Measurements from ENCODE around the gene SLC27A6. TPM values are rescaled to one million over a fixed set of nuclear protein-coding genes. Genes with fewer than 3 reads are reported as not detected.

Gene SLC27A6
- total and polyA plus RNA-seq, 10 of the 15 experiments (the other 5 are each of a cell fraction or from before 2014, with no cell fraction given): not detected

DNA sequence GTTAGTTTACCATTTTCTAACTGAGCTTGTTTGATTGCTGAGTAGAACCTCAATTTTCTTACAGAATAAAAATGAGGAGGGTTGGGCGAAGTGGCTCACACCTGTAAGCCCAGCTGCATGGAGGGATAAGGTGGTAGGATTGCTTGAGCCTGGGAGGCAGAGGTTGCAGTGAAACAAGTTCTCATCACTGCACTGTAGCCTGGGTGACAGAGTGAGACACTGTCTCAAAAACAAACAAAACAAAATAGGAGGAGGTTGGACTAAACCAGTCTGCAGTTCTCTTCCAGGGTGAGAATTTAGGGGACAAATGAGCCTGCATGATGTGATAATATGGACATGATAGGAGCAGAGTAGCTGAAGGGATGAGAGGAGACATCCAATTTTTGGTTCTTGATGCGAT, 57.3 kb downstream of the SLC27A6 start:
- no peak overlapping the region for H3K27ac ChIP-seq (ENCODE audit: control insufficient read depth, insufficient read depth)
- no peaks in the 10 kb centered on the region for H4K20me1 ChIP-seq (ENCODE audit: control insufficient read depth, insufficient read depth)
- no peak overlapping the region for H3K9ac ChIP-seq (ENCODE audit: control insufficient read depth, insufficient read depth, low read length)
- H3K4me2 ChIP-seq (ENCODE audit: control insufficient read depth, insufficient read depth): no peak overlapping the region
- H2AFZ ChIP-seq (ENCODE audit: control insufficient read depth, low read depth, low read length): no peak overlapping the region
- H3K79me2 ChIP-seq (ENCODE audit: control insufficient read depth, insufficient read depth, low read length): no peaks in the 10 kb centered on the region
- ChIA-PET RAD21 (ENCODE audit: unreplicated experiment) (no interaction called here), CTCF (no interaction called here), POLR2A (no interaction called here), SMC1A (ENCODE audit: uncharacterized antibody, unreplicated experiment) (interaction anchor here (0.5 kb wide), 1 partner anchor 1974 kb away, joined by 4 read pairs; no protein-coding TSS in a partner anchor)
- H3K4me3 ChIP-seq: no peak overlapping the region
- no TSS peak for BruUV-seq (replicated peaks)
- in situ Hi-C loops (cut with MboI) (no loop called here), intact Hi-C loops (cut with micrococcal nuclease; ENCODE audit: unreplicated experiment) (no loop called here)
- no peak for FAIRE-seq
- no peaks in the 10 kb centered on the region for H3K27me3 ChIP-seq (replicated peaks in 1 of 2; ENCODE audit: control insufficient read depth in 2 of 2, insufficient read depth in 2 of 2, low read length in 1 of 2)
- H3K9me3 ChIP-seq (replicated peaks; ENCODE audit: control insufficient read depth, insufficient read depth, low read length): no peaks in the 10 kb centered on the region
- DNase-seq (ENCODE audit: low read depth, low spot score): no peak
- H3K4me1 ChIP-seq (ENCODE audit: control insufficient read depth, insufficient read depth, low read length): no peaks in the 10 kb centered on the region
- no peak for ATAC-seq
- TF ChIP-seq MYC (IDR thresholded peaks at IDR 0.05; ENCODE audit: insufficient read depth, insufficient read length, insufficient replicate concordance, low read length, severe bottlenecking): no peak
- TF ChIP-seq, protein P1, sequence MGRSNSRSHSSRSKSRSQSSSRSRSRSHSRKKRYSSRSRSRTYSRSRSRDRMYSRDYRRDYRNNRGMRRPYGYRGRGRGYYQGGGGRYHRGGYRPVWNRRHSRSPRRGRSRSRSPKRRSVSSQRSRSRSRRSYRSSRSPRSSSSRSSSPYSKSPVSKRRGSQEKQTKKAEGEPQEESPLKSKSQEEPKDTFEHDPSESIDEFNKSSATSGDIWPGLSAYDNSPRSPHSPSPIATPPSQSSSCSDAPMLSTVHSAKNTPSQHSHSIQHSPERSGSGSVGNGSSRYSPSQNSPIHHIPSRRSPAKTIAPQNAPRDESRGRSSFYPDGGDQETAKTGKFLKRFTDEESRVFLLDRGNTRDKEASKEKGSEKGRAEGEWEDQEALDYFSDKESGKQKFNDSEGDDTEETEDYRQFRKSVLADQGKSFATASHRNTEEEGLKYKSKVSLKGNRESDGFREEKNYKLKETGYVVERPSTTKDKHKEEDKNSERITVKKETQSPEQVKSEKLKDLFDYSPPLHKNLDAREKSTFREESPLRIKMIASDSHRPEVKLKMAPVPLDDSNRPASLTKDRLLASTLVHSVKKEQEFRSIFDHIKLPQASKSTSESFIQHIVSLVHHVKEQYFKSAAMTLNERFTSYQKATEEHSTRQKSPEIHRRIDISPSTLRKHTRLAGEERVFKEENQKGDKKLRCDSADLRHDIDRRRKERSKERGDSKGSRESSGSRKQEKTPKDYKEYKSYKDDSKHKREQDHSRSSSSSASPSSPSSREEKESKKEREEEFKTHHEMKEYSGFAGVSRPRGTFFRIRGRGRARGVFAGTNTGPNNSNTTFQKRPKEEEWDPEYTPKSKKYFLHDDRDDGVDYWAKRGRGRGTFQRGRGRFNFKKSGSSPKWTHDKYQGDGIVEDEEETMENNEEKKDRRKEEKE (IDR thresholded peaks at IDR 0.05): no peak
- no peak for TF ChIP-seq RFX5 (IDR thresholded peaks at IDR 0.05; ENCODE audit: low read depth, low read length)
- TF ChIP-seq, protein P2, sequence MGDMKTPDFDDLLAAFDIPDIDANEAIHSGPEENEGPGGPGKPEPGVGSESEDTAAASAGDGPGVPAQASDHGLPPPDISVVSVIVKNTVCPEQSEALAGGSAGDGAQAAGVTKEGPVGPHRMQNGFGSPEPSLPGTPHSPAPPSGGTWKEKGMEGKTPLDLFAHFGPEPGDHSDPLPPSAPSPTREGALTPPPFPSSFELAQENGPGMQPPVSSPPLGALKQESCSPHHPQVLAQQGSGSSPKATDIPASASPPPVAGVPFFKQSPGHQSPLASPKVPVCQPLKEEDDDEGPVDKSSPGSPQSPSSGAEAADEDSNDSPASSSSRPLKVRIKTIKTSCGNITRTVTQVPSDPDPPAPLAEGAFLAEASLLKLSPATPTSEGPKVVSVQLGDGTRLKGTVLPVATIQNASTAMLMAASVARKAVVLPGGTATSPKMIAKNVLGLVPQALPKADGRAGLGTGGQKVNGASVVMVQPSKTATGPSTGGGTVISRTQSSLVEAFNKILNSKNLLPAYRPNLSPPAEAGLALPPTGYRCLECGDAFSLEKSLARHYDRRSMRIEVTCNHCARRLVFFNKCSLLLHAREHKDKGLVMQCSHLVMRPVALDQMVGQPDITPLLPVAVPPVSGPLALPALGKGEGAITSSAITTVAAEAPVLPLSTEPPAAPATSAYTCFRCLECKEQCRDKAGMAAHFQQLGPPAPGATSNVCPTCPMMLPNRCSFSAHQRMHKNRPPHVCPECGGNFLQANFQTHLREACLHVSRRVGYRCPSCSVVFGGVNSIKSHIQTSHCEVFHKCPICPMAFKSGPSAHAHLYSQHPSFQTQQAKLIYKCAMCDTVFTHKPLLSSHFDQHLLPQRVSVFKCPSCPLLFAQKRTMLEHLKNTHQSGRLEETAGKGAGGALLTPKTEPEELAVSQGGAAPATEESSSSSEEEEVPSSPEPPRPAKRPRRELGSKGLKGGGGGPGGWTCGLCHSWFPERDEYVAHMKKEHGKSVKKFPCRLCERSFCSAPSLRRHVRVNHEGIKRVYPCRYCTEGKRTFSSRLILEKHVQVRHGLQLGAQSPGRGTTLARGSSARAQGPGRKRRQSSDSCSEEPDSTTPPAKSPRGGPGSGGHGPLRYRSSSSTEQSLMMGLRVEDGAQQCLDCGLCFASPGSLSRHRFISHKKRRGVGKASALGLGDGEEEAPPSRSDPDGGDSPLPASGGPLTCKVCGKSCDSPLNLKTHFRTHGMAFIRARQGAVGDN (IDR thresholded peaks at IDR 0.05): no peak
- TF ChIP-seq RELA (IDR thresholded peaks at IDR 0.05; ENCODE audit: borderline replicate concordance, partially characterized antibody): no peak
- TF ChIP-seq NR2F1 (conservative IDR thresholded peaks at IDR 0.05): no peak
- no peak for TF ChIP-seq ZNF217 (IDR thresholded peaks at IDR 0.05)
- TF ChIP-seq NBN (IDR thresholded peaks at IDR 0.05): no peak
- TF ChIP-seq SRF (IDR thresholded peaks at IDR 0.05; ENCODE audit: low read depth in 2 of 2, low read length in 2 of 2): no peak
- TF ChIP-seq, protein P3, sequence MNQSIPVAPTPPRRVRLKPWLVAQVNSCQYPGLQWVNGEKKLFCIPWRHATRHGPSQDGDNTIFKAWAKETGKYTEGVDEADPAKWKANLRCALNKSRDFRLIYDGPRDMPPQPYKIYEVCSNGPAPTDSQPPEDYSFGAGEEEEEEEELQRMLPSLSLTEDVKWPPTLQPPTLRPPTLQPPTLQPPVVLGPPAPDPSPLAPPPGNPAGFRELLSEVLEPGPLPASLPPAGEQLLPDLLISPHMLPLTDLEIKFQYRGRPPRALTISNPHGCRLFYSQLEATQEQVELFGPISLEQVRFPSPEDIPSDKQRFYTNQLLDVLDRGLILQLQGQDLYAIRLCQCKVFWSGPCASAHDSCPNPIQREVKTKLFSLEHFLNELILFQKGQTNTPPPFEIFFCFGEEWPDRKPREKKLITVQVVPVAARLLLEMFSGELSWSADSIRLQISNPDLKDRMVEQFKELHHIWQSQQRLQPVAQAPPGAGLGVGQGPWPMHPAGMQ (IDR thresholded peaks at IDR 0.05; ENCODE audit: borderline replicate concordance): no peak
- no peak for TF ChIP-seq ZBED1 (IDR thresholded peaks at IDR 0.05; ENCODE audit: borderline replicate concordance)
- H3K36me3 ChIP-seq (ENCODE audit: control insufficient read depth in 2 of 2, insufficient read depth in 2 of 2, low read length in 1 of 2): no peaks in the 10 kb centered on the region
- 16% methylated on average over 2 of the region's 2 CpGs for WGBS (ENCODE audit: insufficient coverage, insufficient replicate concordance, low lambda C conversion rate, missing lambda C conversion rate)
